ENCODE results near the gene MYO1F.

Gene MYO1F

GRCh38 chr19:8525401-8525684 lies 51.9 kb downstream of the MYO1F start:
- Histone ChIP-seq H3K14ac (ENCODE audit: low read length in 2 of 2) (no peak overlapping the region), H2BK15ac (ENCODE audit: low read depth, poor library complexity, severe bottlenecking) (no peak overlapping the region), H4K8ac (ENCODE audit: low read length) (peak overlapping the region; percentile 93), H3K9ac (ENCODE audit: low read length) (peak overlapping the region; percentile 80), H3K4me1 (ENCODE audit: control insufficient read depth, insufficient read depth, low read depth, low read length) (peaks cover 9% of the 10 kb centered on the region), H3K18ac (ENCODE audit: low read depth in 1 of 2, low read length in 2 of 2) (peak overlapping the region in 1 of 2 experiments; percentile 93), H2AK5ac (ENCODE audit: low read length, severe bottlenecking) (no peak overlapping the region), H3K4me3 (ENCODE audit: insufficient read depth in 1 of 2, low read depth in 1 of 2, low read length in 2 of 2) (peak overlapping the region; percentile 41 to 80), H3K9me3 (ENCODE audit: control insufficient read depth, low read length) (no peaks in the 10 kb centered on the region), H3K36me3 (ENCODE audit: control insufficient read depth in 1 of 2, insufficient read depth in 2 of 2, low read depth in 1 of 2, low read length in 2 of 2) (peaks cover 0 to 6% of the 10 kb centered on the region in 2 experiments), H3K27ac (ENCODE audit: low read length, poor library complexity, severe bottlenecking) (peak overlapping the region; percentile 79), H3K79me1 (replicated peaks; ENCODE audit: low read length, poor library complexity, severe bottlenecking) (peaks cover 24% of the 10 kb centered on the region), H3K27me3 (ENCODE audit: control insufficient read depth in 1 of 2, insufficient read depth in 1 of 2, low read length in 2 of 2) (no peaks in the 10 kb centered on the region), H2BK120ac (ENCODE audit: low read depth, low read length) (peak overlapping the region; percentile 35), H2BK5ac (ENCODE audit: low read depth, low read length, poor library complexity, severe bottlenecking) (no peak overlapping the region), H3K4ac (ENCODE audit: low read depth in 1 of 2, low read length in 2 of 2) (peak overlapping the region; percentile 31 to 56), H2AFZ (ENCODE audit: low read depth, low read length) (peak overlapping the region; percentile 92), H3K23ac (ENCODE audit: low read length in 2 of 2) (no peak overlapping the region), H4K91ac (ENCODE audit: low read length) (peak overlapping the region; percentile 43), H2BK12ac (ENCODE audit: low read length in 2 of 2) (peak overlapping the region; percentile 76 to 92), H3K4me2 (ENCODE audit: low read length, poor library complexity, severe bottlenecking) (peak overlapping the region; percentile 88)
- 2% methylated on average over 15 of the region's 15 CpGs for WGBS
- no peak for DNase-seq

GRCh38 chr19:8519388-8519787 lies 57.9 kb downstream of the MYO1F start:
- Histone ChIP-seq H3K4me3 (ENCODE audit: insufficient read depth in 1 of 2, low read depth in 1 of 2, low read length in 2 of 2) (no peak overlapping the region), H3K9ac (ENCODE audit: low read length) (no peak overlapping the region), H3K4me1 (ENCODE audit: control insufficient read depth, insufficient read depth, low read depth, low read length) (no peaks in the 10 kb centered on the region), H4K91ac (ENCODE audit: low read length) (no peak overlapping the region), H3K14ac (ENCODE audit: low read length in 2 of 2) (no peak overlapping the region), H3K4ac (ENCODE audit: low read depth in 1 of 2, low read length in 2 of 2) (no peak overlapping the region), H2BK12ac (ENCODE audit: low read length in 2 of 2) (no peak overlapping the region), H3K23ac (ENCODE audit: low read length in 2 of 2) (no peak overlapping the region), H2BK5ac (ENCODE audit: low read depth, low read length, poor library complexity, severe bottlenecking) (no peak overlapping the region), H3K18ac (ENCODE audit: low read depth in 1 of 2, low read length in 2 of 2) (no peak overlapping the region), H3K79me1 (replicated peaks; ENCODE audit: low read length, poor library complexity, severe bottlenecking) (no peaks in the 10 kb centered on the region), H3K9me3 (ENCODE audit: control insufficient read depth, low read length) (no peaks in the 10 kb centered on the region), H4K8ac (ENCODE audit: low read length) (no peak overlapping the region), H3K4me2 (ENCODE audit: low read length, poor library complexity, severe bottlenecking) (no peak overlapping the region), H2AFZ (ENCODE audit: low read depth, low read length) (no peak overlapping the region), H2BK15ac (ENCODE audit: low read depth, poor library complexity, severe bottlenecking) (no peak overlapping the region), H2AK5ac (ENCODE audit: low read length, severe bottlenecking) (no peak overlapping the region), H2BK120ac (ENCODE audit: low read depth, low read length) (no peak overlapping the region), H3K27ac (ENCODE audit: low read length, poor library complexity, severe bottlenecking) (no peak overlapping the region), H3K27me3 (ENCODE audit: control insufficient read depth in 1 of 2, insufficient read depth in 1 of 2, low read length in 2 of 2) (no peaks in the 10 kb centered on the region), H3K36me3 (ENCODE audit: control insufficient read depth in 1 of 2, insufficient read depth in 2 of 2, low read depth in 1 of 2, low read length in 2 of 2) (no peaks in the 10 kb centered on the region)
- 96% methylated on average over 6 of the region's 6 CpGs for WGBS
- DNase-seq, result no peak

GRCh38 chr19:8518536-8518935 lies 58.7 kb downstream of the MYO1F start:
- Histone ChIP-seq H2BK5ac (ENCODE audit: low read depth, low read length, poor library complexity, severe bottlenecking) (no peak overlapping the region), H3K79me1 (replicated peaks; ENCODE audit: low read length, poor library complexity, severe bottlenecking) (no peaks in the 10 kb centered on the region), H2BK120ac (ENCODE audit: low read depth, low read length) (peak overlapping the region; percentile 57), H2AK5ac (ENCODE audit: low read length, severe bottlenecking) (no peak overlapping the region), H4K8ac (ENCODE audit: low read length) (peak overlapping the region; percentile 24), H2AFZ (ENCODE audit: low read depth, low read length) (no peak overlapping the region), H2BK12ac (ENCODE audit: low read length in 2 of 2) (peak overlapping the region; percentile 14 to 23), H2BK15ac (ENCODE audit: low read depth, poor library complexity, severe bottlenecking) (peak overlapping the region; percentile 36), H3K4me2 (ENCODE audit: low read length, poor library complexity, severe bottlenecking) (no peak overlapping the region), H3K14ac (ENCODE audit: low read length in 2 of 2) (no peak overlapping the region), H3K4ac (ENCODE audit: low read depth in 1 of 2, low read length in 2 of 2) (no peak overlapping the region), H3K27ac (ENCODE audit: low read length, poor library complexity, severe bottlenecking) (no peak overlapping the region), H3K4me1 (ENCODE audit: control insufficient read depth, insufficient read depth, low read depth, low read length) (peaks cover under 1% of the 10 kb centered on the region), H3K4me3 (ENCODE audit: insufficient read depth in 1 of 2, low read depth in 1 of 2, low read length in 2 of 2) (no peak overlapping the region), H3K27me3 (ENCODE audit: control insufficient read depth in 1 of 2, insufficient read depth in 1 of 2, low read length in 2 of 2) (no peaks in the 10 kb centered on the region), H3K9me3 (ENCODE audit: control insufficient read depth, low read length) (no peaks in the 10 kb centered on the region), H3K9ac (ENCODE audit: low read length) (no peak overlapping the region), H3K18ac (ENCODE audit: low read depth in 1 of 2, low read length in 2 of 2) (peak overlapping the region; percentile 14 to 18), H3K23ac (ENCODE audit: low read length in 2 of 2) (no peak overlapping the region), H4K91ac (ENCODE audit: low read length) (peak overlapping the region; percentile 94), H3K36me3 (ENCODE audit: control insufficient read depth in 1 of 2, insufficient read depth in 2 of 2, low read depth in 1 of 2, low read length in 2 of 2) (no peaks in the 10 kb centered on the region)
- whole genome bisulfite sequencing, result 92% methylated on average over 11 of the region's 11 CpGs
- no peak for DNase-seq

GRCh38 chr19:8517551-8518442 lies 59.4 kb downstream of the MYO1F start:
- H2BK12ac ChIP-seq (ENCODE audit: low read length in 2 of 2), result no peak overlapping the region
- H2BK120ac ChIP-seq (ENCODE audit: low read depth, low read length), result no peak overlapping the region
- 55% methylated on average over 9 of the region's 10 CpGs for WGBS
- H4K91ac ChIP-seq (ENCODE audit: low read length), result peak overlapping the region; percentile 25
- peaks cover 7% of the 10 kb centered on the region for H3K4me1 ChIP-seq (ENCODE audit: control insufficient read depth, insufficient read depth, low read depth, low read length)
- peak overlapping the region; percentile 51 for H3K9ac ChIP-seq (ENCODE audit: low read length)
- H3K18ac ChIP-seq (ENCODE audit: low read depth in 1 of 2, low read length in 2 of 2), result peak overlapping the region; percentile 11 to 21
- no peak overlapping the region for H2AFZ ChIP-seq (ENCODE audit: low read depth, low read length)
- H3K4me2 ChIP-seq (ENCODE audit: low read length, poor library complexity, severe bottlenecking), result no peak overlapping the region
- peak overlapping the region; percentile 4 for H4K8ac ChIP-seq (ENCODE audit: low read length)
- H3K27me3 ChIP-seq (ENCODE audit: control insufficient read depth in 1 of 2, insufficient read depth in 1 of 2, low read length in 2 of 2), result no peaks in the 10 kb centered on the region
- peaks cover 0 to 3% of the 10 kb centered on the region in 2 experiments for H3K36me3 ChIP-seq (ENCODE audit: control insufficient read depth in 1 of 2, insufficient read depth in 2 of 2, low read depth in 1 of 2, low read length in 2 of 2)
- H3K9me3 ChIP-seq (ENCODE audit: control insufficient read depth, low read length), result no peaks in the 10 kb centered on the region
- H2AK5ac ChIP-seq (ENCODE audit: low read length, severe bottlenecking), result no peak overlapping the region
- no peak overlapping the region for H2BK5ac ChIP-seq (ENCODE audit: low read depth, low read length, poor library complexity, severe bottlenecking)
- H2BK15ac ChIP-seq (ENCODE audit: low read depth, poor library complexity, severe bottlenecking), result no peak overlapping the region
- H3K79me1 ChIP-seq (replicated peaks; ENCODE audit: low read length, poor library complexity, severe bottlenecking), result peaks cover 4% of the 10 kb centered on the region
- no peak overlapping the region for H3K23ac ChIP-seq (ENCODE audit: low read length in 2 of 2)
- DNase-seq, result peak; percentile 84
- H3K4ac ChIP-seq (ENCODE audit: low read depth in 1 of 2, low read length in 2 of 2), result no peak overlapping the region
- no peak overlapping the region for H3K14ac ChIP-seq (ENCODE audit: low read length in 2 of 2)
- H3K4me3 ChIP-seq (ENCODE audit: insufficient read depth in 1 of 2, low read depth in 1 of 2, low read length in 2 of 2), result peak overlapping the region in 1 of 2 experiments; percentile 56
- H3K27ac ChIP-seq (ENCODE audit: low read length, poor library complexity, severe bottlenecking), result no peak overlapping the region
